OCI-LY1 (cell line): Measurements from ENCODE around the gene GPN2.

Source experiments
- EZH2 ChIP-seq: fragments of 200-600 bp; sonication (generic), shearing (Covaris generic); IDR thresholded peaks from 2 replicates; pipeline ENCODE4 v1.8.0; 2017; ENCODE audit warnings: borderline replicate concordance, mixed run types, mild to moderate bottlenecking, antibody characterized with exemption, low read length, moderate library complexity, mixed read lengths
- TF ChIP-seq, protein P1 (sequence below): fragments of 200-600 bp; sonication (generic), shearing (Covaris generic); IDR thresholded peaks from 2 replicates; pipeline ENCODE4 v1.5.1; 2017; ENCODE audit warnings: mild to moderate bottlenecking, antibody characterized with exemption, low read length, moderate library complexity, mixed read lengths

DNA sequence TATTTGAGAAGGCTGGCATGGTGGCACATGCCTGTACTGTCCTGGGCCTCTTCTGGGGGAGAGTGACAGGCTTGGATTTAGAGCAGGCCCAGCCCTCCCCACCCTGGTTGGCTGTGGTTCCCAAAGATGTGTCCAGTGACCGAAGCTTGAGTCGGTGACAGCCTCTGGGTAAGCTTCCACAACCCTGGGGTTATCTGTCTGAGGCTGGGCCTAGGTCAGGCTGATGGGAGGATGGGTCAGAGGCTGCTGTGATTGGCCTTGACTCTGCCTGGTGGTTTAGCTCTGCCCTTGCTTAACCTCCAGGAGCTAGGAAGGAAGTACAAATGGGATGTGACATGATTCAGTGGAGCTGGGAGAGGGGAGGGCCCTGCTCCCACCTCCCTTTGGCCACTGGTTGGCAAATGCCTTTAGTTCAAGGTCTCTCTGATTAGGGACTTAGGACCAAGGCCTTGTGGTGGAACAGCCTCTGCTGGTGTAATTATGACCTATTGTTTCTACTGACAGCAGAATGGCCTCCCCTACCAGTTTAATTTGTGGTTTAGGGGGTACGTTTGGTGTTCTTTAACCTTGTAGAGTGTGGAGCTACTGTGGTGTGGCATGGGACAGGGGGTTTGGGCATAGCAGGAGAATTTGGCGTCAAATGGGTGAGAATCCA is 48.0 kb upstream of the GPN2 start:
- TF ChIP-seq, protein P1, sequence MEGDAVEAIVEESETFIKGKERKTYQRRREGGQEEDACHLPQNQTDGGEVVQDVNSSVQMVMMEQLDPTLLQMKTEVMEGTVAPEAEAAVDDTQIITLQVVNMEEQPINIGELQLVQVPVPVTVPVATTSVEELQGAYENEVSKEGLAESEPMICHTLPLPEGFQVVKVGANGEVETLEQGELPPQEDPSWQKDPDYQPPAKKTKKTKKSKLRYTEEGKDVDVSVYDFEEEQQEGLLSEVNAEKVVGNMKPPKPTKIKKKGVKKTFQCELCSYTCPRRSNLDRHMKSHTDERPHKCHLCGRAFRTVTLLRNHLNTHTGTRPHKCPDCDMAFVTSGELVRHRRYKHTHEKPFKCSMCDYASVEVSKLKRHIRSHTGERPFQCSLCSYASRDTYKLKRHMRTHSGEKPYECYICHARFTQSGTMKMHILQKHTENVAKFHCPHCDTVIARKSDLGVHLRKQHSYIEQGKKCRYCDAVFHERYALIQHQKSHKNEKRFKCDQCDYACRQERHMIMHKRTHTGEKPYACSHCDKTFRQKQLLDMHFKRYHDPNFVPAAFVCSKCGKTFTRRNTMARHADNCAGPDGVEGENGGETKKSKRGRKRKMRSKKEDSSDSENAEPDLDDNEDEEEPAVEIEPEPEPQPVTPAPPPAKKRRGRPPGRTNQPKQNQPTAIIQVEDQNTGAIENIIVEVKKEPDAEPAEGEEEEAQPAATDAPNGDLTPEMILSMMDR, result no peak
- TF ChIP-seq EZH2, result no peak
